Skeletal muscle satellite cell (primary cell): Measurements from ENCODE around the gene AMPH. TPM values are rescaled to one million over a fixed set of nuclear protein-coding genes. Genes with fewer than 3 reads are reported as not detected.
"Not testable (repeated sequence)": the region's sequence is repeated elsewhere in the genome, so short reads cannot be mapped to it uniquely, and the experiment has no call there.

ENCODE experiments used
- H3K27me3 ChIP-seq: 2 replicates; pipeline ENCODE4 v1.7.0; 2013; ENCODE audit warnings: low read length; ENCODE audit not compliant: control insufficient read depth, insufficient read depth
- H3K36me3 ChIP-seq: 2 replicates; pipeline ENCODE4 v1.7.0; 2013; ENCODE audit warnings: mild to moderate bottlenecking, control low read depth, low read length; ENCODE audit not compliant: insufficient read depth
- H3K4me1 ChIP-seq: 2 replicates; pipeline ENCODE4 v1.7.0; 2013; ENCODE audit warnings: low read length; ENCODE audit not compliant: control insufficient read depth, insufficient read depth
- H3K4me2 ChIP-seq: 2 replicates; pipeline ENCODE4 v1.7.0; 2013; ENCODE audit warnings: mild to moderate bottlenecking, low read length
- H3K4me3 ChIP-seq: 2 replicates; pipeline ENCODE4 v1.7.0; 2013; ENCODE audit warnings: low read length
- H3K9ac ChIP-seq: 2 replicates; pipeline ENCODE4 v1.7.0; 2013; ENCODE audit warnings: mild to moderate bottlenecking, low read depth, low read length, moderate library complexity
- H3K9me3 ChIP-seq: replicated peaks from 2 replicates; pipeline ENCODE4 v1.7.0; 2013; ENCODE audit warnings: mild to moderate bottlenecking, control low read depth, low read length
- small RNA-seq: library from RNA; depleted of rRNA; stranded (forward); fragments of <200 nt; gene quantifications from one replicate; pipeline ENCODE3, GENCODE V24; 2012

AMPH gene

DNA sequence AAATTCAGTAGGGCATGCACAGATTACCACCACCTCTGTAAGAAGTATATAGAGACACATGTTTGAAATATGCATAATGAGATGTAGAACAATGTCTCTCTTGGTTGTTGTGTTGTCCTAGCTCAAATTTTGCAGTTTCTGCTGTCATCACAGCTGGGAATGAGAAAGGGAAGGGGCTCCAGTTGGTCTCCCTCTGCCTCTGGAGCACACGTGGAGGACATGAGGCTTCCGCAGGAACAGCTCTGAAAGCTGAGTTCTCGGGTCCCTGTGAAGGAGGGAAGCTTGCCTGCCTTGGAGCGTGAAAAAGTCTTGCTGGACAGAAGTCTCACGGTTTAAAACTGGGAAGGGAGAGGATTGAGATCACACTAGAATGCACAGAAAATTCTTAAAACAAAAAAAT lies 289.0 kb downstream of the AMPH start:
- H3K36me3 ChIP-seq, H3K27me3 ChIP-seq, H3K9me3 ChIP-seq, H3K4me2 ChIP-seq, H3K9ac ChIP-seq, H3K4me1 ChIP-seq, H3K4me3 ChIP-seq: not testable (repeated sequence)

- H3K4me2 ChIP-seq, H3K4me3 ChIP-seq, H3K36me3 ChIP-seq, H3K9ac ChIP-seq, H3K9me3 ChIP-seq, H3K4me1 ChIP-seq, H3K27me3 ChIP-seq: not testable (repeated sequence)
Observed at GRCh38 chr7:38341172-38341705, 289.9 kb downstream of the AMPH start.

DNA sequence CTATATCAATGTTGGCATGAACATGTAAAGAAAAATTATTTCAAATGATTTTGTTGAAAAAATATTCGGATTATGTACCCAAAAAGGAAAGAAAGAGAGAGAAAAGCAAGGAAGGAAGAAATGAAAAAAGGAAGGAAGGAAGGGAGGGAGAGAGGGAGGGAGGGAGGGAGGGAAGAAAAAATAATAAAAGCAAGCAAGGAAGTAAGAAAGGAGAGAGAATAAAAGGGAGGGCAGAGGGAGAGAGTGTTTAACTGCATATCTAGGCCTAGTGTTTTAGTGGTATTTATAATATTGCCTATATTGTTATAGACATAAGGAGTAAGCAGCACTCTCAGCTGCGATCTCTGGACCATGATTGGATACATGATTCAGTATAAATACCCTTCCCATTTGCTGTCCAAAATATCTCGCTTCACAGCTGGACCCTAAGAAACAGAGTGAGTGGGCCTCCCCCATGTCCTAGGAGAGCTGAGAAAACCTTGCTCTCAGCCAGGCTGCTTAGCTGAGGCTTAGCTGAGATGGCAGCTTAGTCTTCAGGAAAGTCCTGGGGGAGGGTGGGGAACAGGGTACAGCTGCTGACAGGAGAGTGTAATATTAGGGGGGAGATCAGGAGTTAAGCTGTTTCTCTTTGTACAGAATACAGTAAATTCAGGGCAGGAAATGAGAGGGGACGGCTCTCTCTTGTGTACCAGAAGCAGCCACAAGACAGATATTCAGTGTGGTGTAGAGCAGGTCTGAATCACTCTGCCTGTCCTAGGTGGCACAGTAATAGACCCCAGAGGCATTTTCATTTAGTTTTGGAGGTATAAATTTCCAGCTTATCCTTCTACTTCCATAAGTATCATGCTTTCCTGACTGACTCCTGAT lies 291.0 kb downstream of the AMPH start:
- Histone ChIP-seq H3K27me3 (no peaks in the 10 kb centered on the region), H3K9ac (no peak overlapping the region), H3K36me3 (no peaks in the 10 kb centered on the region), H3K9me3 (no peaks in the 10 kb centered on the region), H3K4me1 (peaks cover 10% of the 10 kb centered on the region), H3K4me2 (no peak overlapping the region), H3K4me3 (no peak overlapping the region)

DNA sequence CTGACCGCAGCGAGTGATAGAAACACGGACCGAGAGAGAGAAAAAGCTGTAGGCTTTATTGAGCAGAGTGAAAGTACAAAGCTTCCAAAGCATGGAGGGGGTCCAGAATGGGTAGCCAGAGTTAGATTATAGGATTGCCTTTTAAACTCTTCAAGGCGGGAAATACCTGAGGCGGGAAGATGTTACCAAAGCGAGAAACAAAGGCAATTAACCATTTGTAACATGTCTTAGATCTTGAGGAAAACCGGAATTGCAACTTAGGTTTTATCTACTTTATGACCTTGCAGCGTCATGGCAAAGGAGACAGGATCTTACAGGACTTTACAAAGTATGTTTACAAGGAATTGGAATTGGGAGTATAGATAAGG lies 295.0 kb downstream of the AMPH start:
- not testable (repeated sequence) for H3K9ac ChIP-seq, H3K27me3 ChIP-seq, H3K4me2 ChIP-seq, H3K4me3 ChIP-seq, H3K9me3 ChIP-seq, H3K36me3 ChIP-seq, H3K4me1 ChIP-seq

DNA sequence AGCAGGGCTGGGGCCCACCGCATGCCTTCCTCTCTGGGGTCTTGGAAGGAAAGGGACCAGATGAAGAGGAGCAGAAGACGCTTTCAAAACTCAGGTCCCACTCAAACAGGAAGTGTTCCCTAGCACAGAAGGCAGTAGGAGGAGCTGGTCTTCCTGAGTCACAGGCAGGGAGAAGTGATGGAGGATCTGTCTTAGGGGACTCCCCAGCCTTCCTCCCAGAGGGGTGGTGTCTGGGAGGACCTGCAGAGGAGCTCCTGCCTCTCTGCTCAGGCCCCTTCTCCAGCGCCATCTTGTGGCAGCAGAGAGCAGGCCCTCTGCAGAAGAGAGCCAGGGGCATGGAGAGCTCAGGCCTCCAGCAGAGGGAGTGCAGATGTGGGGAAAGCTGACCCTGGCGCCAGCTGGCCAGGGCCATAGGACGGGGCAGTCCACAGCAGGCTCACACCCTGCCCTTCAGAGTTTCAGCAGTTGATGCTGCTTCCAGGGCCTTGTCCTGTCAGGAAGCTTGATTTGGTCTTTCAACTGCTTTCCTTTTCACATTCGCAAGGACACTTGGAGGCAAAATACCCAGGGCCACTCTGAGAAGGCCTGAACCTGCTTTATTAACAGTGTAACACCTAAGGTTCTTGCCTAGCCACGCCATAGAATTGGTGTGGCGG lies 295.6 kb downstream of the AMPH start:
- no peak overlapping the region for H3K4me2 ChIP-seq
- peaks cover 2% of the 10 kb centered on the region for H3K4me1 ChIP-seq
- H3K27me3 ChIP-seq: no peaks in the 10 kb centered on the region
- no peak overlapping the region for H3K4me3 ChIP-seq
- H3K9ac ChIP-seq: no peak overlapping the region
- no peaks in the 10 kb centered on the region for H3K36me3 ChIP-seq
- no peaks in the 10 kb centered on the region for H3K9me3 ChIP-seq

DNA sequence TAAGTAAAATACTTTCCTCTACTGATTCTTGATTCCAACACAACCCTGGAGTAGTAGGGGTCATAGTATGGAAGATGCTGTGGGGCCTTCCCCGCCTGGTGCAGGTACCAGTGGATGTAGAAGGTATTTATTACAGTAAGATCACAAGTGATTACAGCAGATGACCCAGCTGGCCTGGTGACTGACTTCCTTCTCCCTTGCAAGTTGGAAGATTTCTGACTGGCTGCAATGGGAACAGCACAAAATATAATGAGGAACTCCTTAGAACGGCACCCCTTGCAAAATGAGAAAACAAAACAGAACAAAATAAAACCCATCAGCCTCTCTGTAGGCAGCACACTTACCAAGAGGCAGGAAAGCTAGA lies 296.1 kb downstream of the AMPH start:
- Histone ChIP-seq H3K9me3 (no peaks in the 10 kb centered on the region), H3K4me1 (peaks cover 2% of the 10 kb centered on the region), H3K9ac (no peak overlapping the region), H3K27me3 (no peaks in the 10 kb centered on the region), H3K4me2 (no peak overlapping the region), H3K4me3 (no peak overlapping the region), H3K36me3 (no peaks in the 10 kb centered on the region)

DNA sequence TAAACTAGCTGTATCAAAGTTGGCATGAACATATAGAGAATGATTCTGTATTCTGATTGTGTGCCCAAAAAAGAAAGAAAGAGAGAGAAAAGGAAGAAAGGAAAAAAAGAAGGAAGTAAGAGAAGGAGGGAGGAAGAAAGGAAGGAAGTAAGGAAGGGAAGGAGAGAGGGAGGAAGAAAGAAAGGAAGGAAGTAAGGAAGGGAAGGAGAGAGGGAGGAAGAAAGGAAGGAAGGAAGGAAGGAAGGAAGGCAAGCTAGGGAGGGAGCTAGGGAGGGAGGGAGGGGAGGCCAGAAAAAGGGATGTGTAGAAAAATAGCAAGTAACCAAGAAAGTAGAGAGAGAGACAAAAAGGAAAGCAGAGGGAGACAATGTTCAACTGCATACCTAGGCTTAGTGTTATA lies 297.0 kb downstream of the AMPH start:
- Histone ChIP-seq H3K4me3 (no peak overlapping the region), H3K4me2 (no peak overlapping the region), H3K4me1 (peaks cover 2% of the 10 kb centered on the region), H3K36me3 (no peaks in the 10 kb centered on the region), H3K27me3 (peaks cover 6% of the 10 kb centered on the region), H3K9me3 (no peaks in the 10 kb centered on the region), H3K9ac (no peak overlapping the region)

Small RNAs within 50 kb of the gene (small RNA-seq; reads per million reads assigned to genes)
- gene RN7SL83P (not detected), gene TRGV6 (not detected)
